GM23248 (cell line): ENCODE results near the gene ITM2C. TPM values are rescaled to one million over a fixed set of nuclear protein-coding genes. Genes with fewer than 3 reads are reported as not detected.
A peak's percentile ranks its signal among the peaks of the same experiment; 100 is the strongest.

Experiments used
- DNase-seq: peaks from one replicate; pipeline ENCODE4 v3.0.0-alpha.2; 2015
- H2AFZ ChIP-seq: fragments of 200-600 bp; sonication (generic); 2 replicates; pipeline ENCODE4 v1.6.1; 2016; ENCODE audit warnings: antibody characterized with exemption
- H3F3A ChIP-seq: fragments of 200-600 bp; sonication (generic); 2 replicates; pipeline ENCODE4 v1.6.1; 2016; ENCODE audit warnings: mild to moderate bottlenecking, antibody characterized with exemption, mixed run types; ENCODE audit not compliant: insufficient read depth
- H3K27ac ChIP-seq: fragments of 200-600 bp; sonication (generic); 2 replicates; pipeline ENCODE4 v1.5.1; 2016; ENCODE audit warnings: mild to moderate bottlenecking
- H3K27me3 ChIP-seq: fragments of 200-600 bp; sonication (generic); replicated peaks from 2 replicates; pipeline ENCODE4 v1.6.1; 2016; ENCODE audit warnings: mild to moderate bottlenecking; ENCODE audit not compliant: insufficient read depth
- H3K36me3 ChIP-seq: fragments of 200-600 bp; sonication (generic); 2 replicates; pipeline ENCODE4 v1.6.1; 2016; ENCODE audit warnings: low read depth, mild to moderate bottlenecking
- H3K4me1 ChIP-seq: fragments of 200-600 bp; sonication (generic); 2 replicates; pipeline ENCODE4 v1.6.1; 2016; ENCODE audit warnings: mild to moderate bottlenecking; ENCODE audit not compliant: insufficient read depth
- H3K4me2 ChIP-seq: fragments of 200-600 bp; sonication (generic); one replicate; pipeline ENCODE4 v1.6.1; 2016; ENCODE audit warnings: mild to moderate bottlenecking; ENCODE audit not compliant: unreplicated experiment
- H3K4me3 ChIP-seq: fragments of 200-600 bp; sonication (generic); 2 replicates; pipeline ENCODE4 v1.5.1; 2016; ENCODE audit warnings: mild to moderate bottlenecking
- H3K79me2 ChIP-seq: fragments of 200-600 bp; sonication (generic); 2 replicates; pipeline ENCODE4 v1.6.1; 2016; ENCODE audit warnings: mild to moderate bottlenecking; ENCODE audit not compliant: insufficient read depth
- H3K9ac ChIP-seq: fragments of 200-600 bp; sonication (generic); 2 replicates; pipeline ENCODE4 v1.6.1; 2016; ENCODE audit warnings: mild to moderate bottlenecking
- H3K9me2 ChIP-seq: fragments of 200-600 bp; sonication (generic); 2 replicates; pipeline ENCODE4 v1.6.1; 2016; ENCODE audit warnings: mixed run types, mild to moderate bottlenecking, moderate library complexity; ENCODE audit not compliant: insufficient read depth
- H3K9me3 ChIP-seq: fragments of 200-600 bp; sonication (generic); one replicate; pipeline ENCODE4 v1.6.1; 2017; ENCODE audit warnings: low read depth
- H4K20me1 ChIP-seq: fragments of 200-600 bp; sonication (generic); 2 replicates; pipeline ENCODE4 v1.6.0; 2016; ENCODE audit not compliant: insufficient read depth
- EZH2 ChIP-seq: fragments of 200-600 bp; sonication (generic); IDR thresholded peaks from 2 replicates; pipeline ENCODE4 v1.6.1; 2018; ENCODE audit warnings: antibody characterized with exemption, mild to moderate bottlenecking; ENCODE audit not compliant: insufficient read depth, poor library complexity, severe bottlenecking
- EZH2phosphoT487 ChIP-seq: fragments of 200-600 bp; sonication (generic); IDR thresholded peaks from 2 replicates; pipeline ENCODE4 v1.6.1; 2018; ENCODE audit warnings: antibody characterized with exemption, moderate library complexity, mild to moderate bottlenecking, low read depth; ENCODE audit not compliant: insufficient read depth
- WGBS, 2 experiments: methylation state at CpG; one replicate each; pipeline ENCODE4 v1.1.6; 2015 to 2017; ENCODE audit warnings: low lambda C conversion rate in 2 of 2, low coverage in 1 of 2; ENCODE audit errors: missing lambda C conversion rate in 2 of 2; 5-methylcytosine and 5-hydroxymethylcytosine counted together
- in situ Hi-C: fragments of 300-500 bp; cut with MboI; formaldehyde crosslinking; loops from 2 replicates; pipeline ENCODE4 v1.15.0; 2020
- polyA plus RNA-seq: library from polyadenylated mRNA; unstranded; fragments of >200 nt; fragmentation: Nextera tagmentation; extraction: Ambion mirVana; gene quantifications from 2 replicates; pipeline ENCODE4 v1.2.1, GENCODE V29; 2016
- total RNA-seq: library from RNA; depleted of rRNA; stranded (reverse); fragments of >200 nt; shearing (Covaris generic); gene quantifications from 2 replicates; pipeline ENCODE4 v1.2.3, GENCODE V29; 2014

ITM2C gene
- total and polyA plus RNA-seq, 2 experiments from 2014 or later: 38.9 to 47.3 TPM

GRCh38 chr2:230908092-230908594 lies 43.4 kb downstream of the ITM2C start:
- H3K9ac ChIP-seq: no peak overlapping the region

GRCh38 chr2:230908595-230909191 lies 44.0 kb downstream of the ITM2C start:
- H3K4me1 ChIP-seq: peaks cover 9% of the 10 kb centered on the region; the same call in 1 of the 2 replicates
- WGBS, 2 experiments: 29 to 36% methylated on average over 9 to 10 of the region's 10 CpGs
- H3K27ac ChIP-seq: no peak overlapping the region
- in situ Hi-C loops: no loop called here
- no peaks in the 10 kb centered on the region for H4K20me1 ChIP-seq
- no peaks in the 10 kb centered on the region for H3K36me3 ChIP-seq
- no peaks in the 10 kb centered on the region for H3F3A ChIP-seq
- peak overlapping the region; percentile 69 for H2AFZ ChIP-seq
- no peak overlapping the region for H3K4me3 ChIP-seq
- no peaks in the 10 kb centered on the region for H3K27me3 ChIP-seq
- DNase-seq: peak; percentile 94
- no peak for TF ChIP-seq EZH2
- TF ChIP-seq EZH2phosphoT487: no peak
- H3K4me2 ChIP-seq: peak overlapping the region; percentile 46
- no peak overlapping the region for H3K9ac ChIP-seq
- H3K79me2 ChIP-seq: no peaks in the 10 kb centered on the region
- no peaks in the 10 kb centered on the region for H3K9me3 ChIP-seq
- no peaks in the 10 kb centered on the region for H3K9me2 ChIP-seq

More at GRCh38 chr2:230908092-230908594, 43.4 kb downstream of the ITM2C start:
- 90 to 100% methylated on average over 3 to 6 of the region's 6 CpGs for WGBS, 2 experiments
- no peaks in the 10 kb centered on the region for H3K79me2 ChIP-seq
- peak overlapping the region; percentile 69 for H2AFZ ChIP-seq
- peak overlapping the region; percentile 46 for H3K4me2 ChIP-seq
- DNase-seq: no peak
- H3K9me2 ChIP-seq: no peaks in the 10 kb centered on the region
- TF ChIP-seq EZH2phosphoT487 (no peak), EZH2 (no peak)
- H3K9me3 ChIP-seq: no peaks in the 10 kb centered on the region
- no peaks in the 10 kb centered on the region for H3K27me3 ChIP-seq
- H3K4me1 ChIP-seq: peaks cover 9% of the 10 kb centered on the region; the same call in 1 of the 2 replicates
- H3K27ac ChIP-seq: no peak overlapping the region
- H3F3A ChIP-seq: no peaks in the 10 kb centered on the region
- no peaks in the 10 kb centered on the region for H3K36me3 ChIP-seq
- H3K4me3 ChIP-seq: no peak overlapping the region
- in situ Hi-C loops: no loop called here
- no peaks in the 10 kb centered on the region for H4K20me1 ChIP-seq

GRCh38 chr2:230909841-230910545 lies 45.3 kb downstream of the ITM2C start:
- 90 to 92% methylated on average over 18 of the region's 18 CpGs for WGBS, 2 experiments
- no peak for TF ChIP-seq EZH2
- no peak for TF ChIP-seq EZH2phosphoT487
- DNase-seq: no peak
- Histone ChIP-seq H3K79me2 (no peaks in the 10 kb centered on the region), H4K20me1 (no peaks in the 10 kb centered on the region), H3K9me2 (no peaks in the 10 kb centered on the region), H3K4me3 (no peak overlapping the region), H2AFZ (no peak overlapping the region), H3K4me2 (no peak overlapping the region), H3K36me3 (no peaks in the 10 kb centered on the region), H3F3A (no peaks in the 10 kb centered on the region), H3K9ac (no peak overlapping the region), H3K27ac (no peak overlapping the region), H3K4me1 (peaks cover 9% of the 10 kb centered on the region; the same call in 1 of the 2 replicates), H3K27me3 (0 out of 2 replicates have a peak, but pooled peaks cover 5% of the 10 kb centered on the region), H3K9me3 (no peaks in the 10 kb centered on the region)
- in situ Hi-C loops: no loop called here

GRCh38 chr2:230910546-230911177 lies 45.9 kb downstream of the ITM2C start:
- TF ChIP-seq EZH2: no peak
- H3K4me2 ChIP-seq: no peak overlapping the region
- no peaks in the 10 kb centered on the region for H4K20me1 ChIP-seq
- no peak overlapping the region for H3K9ac ChIP-seq
- 0 out of 2 replicates have a peak, but pooled peaks cover 5% of the 10 kb centered on the region for H3K27me3 ChIP-seq
- H3K27ac ChIP-seq: no peak overlapping the region
- no peaks in the 10 kb centered on the region for H3F3A ChIP-seq
- H3K4me1 ChIP-seq: peaks cover 9% of the 10 kb centered on the region; the same call in 1 of the 2 replicates
- H3K36me3 ChIP-seq: no peaks in the 10 kb centered on the region
- no peaks in the 10 kb centered on the region for H3K9me3 ChIP-seq
- no peak for DNase-seq
- 90 to 92% methylated on average over 13 of the region's 13 CpGs for WGBS, 2 experiments
- in situ Hi-C loops: no loop called here
- no peaks in the 10 kb centered on the region for H3K79me2 ChIP-seq
- no peak overlapping the region for H2AFZ ChIP-seq
- H3K9me2 ChIP-seq: no peaks in the 10 kb centered on the region
- no peak overlapping the region for H3K4me3 ChIP-seq
